Right lobe of liver (tissue), 4 donors: Measurements from ENCODE around the gene KAT2A.

Experiments
- CTCF ChIP-seq, 4 donors: fragments of 200-600 bp in 3 of 4; fragments of 450-650 bp in 1 of 4; IDR thresholded peaks; one replicate each; pipeline versions ENCODE4 v1.5.1 to v1.8.0; 2016 to 2022; ENCODE audit warnings: antibody characterized with exemption in 4 of 4, mild to moderate bottlenecking in 2 of 4
- POLR2A ChIP-seq: fragments of 450-650 bp; IDR thresholded peaks from one replicate; pipeline ENCODE4 v1.6.1; 2017; ENCODE audit warnings: antibody characterized with exemption, mild to moderate bottlenecking
- donor health status: DM: no; HTN: no; CAD: no.
- donor health status: DM: no; HTN: no; CAD: no.
- donor health status: DM: no; HTN: yes; CAD: no.

DNA sequence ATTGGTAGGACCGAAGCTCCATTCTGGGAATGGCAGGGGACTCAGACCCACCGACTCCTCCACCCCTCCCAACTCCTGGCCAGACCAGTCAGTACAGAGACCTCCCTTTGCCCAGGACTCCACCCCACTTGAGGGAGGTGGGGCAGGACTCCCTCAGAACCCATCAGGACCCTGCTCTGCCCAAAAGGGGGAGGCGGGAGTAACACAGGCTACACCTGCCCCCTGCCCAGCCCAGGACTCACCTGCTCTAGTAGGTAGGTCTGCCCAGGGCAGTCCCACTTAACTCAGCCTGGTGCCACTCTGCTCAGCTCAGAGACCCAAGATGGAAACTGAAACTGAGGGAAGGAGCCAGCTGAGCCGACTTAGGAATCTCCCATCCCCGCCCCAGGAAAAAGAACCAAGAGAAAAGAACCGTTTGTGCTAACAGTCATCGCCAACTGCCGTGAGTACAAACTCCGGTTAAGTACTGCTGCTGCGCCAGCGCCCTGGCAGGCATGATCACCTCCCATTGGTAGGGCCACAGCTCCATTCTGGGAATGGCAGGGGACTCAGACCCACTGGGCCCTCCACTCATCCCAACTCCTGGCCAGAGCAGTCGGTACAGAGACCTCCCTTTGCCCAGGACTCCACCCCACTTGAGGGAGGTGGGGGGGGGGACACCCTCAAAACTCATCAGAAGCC is 9.2 kb downstream of the KAT2A start:
- TF ChIP-seq POLR2A (no peak), CTCF (IDR thresholded peaks at IDR 0.05) (no peak)
